K562 (cell line): ENCODE data around the gene PGLYRP1. TPM values are rescaled to one million over a fixed set of nuclear protein-coding genes. Genes with fewer than 3 reads are reported as not detected.
A peak's percentile ranks its signal among the peaks of the same experiment; 100 is the strongest.

Experiments used
- ATAC-seq: fragments of 200-7000 bp; cut with Tn5 transposase; 3 replicates; pipeline ENCODE4 v1.9.1; 2020; ENCODE audit warnings: moderate library complexity
- BruUV-seq: library from RNA; stranded (reverse); fragments of 400-500 nt; replicated peaks from 2 replicates; lab custom pipeline; 2021; lab: Mats Ljungman, UMichigan
- CTCF ChIA-PET: fragments of 300-600 bp; formaldehyde crosslinking; extraction: SDS; loops from one replicate; lab custom pipeline; 2021; ENCODE audit warnings: low intra/inter-chr PET ratio; lab: Yijun Ruan, JAX
- POLR2A ChIA-PET: fragments of 300-600, 350-650 bp; sonication (Branson Sonifier 250); formaldehyde crosslinking; extraction: SDS; loops from one replicate; lab custom pipeline; 2021; ENCODE audit warnings: antibody characterized with exemption, inconsistent platforms; lab: Yijun Ruan, JAX
- DNase-seq, 4 experiments: peaks; one replicate each; pipeline versions ENCODE4 v3.0.0 to v3.0.0-alpha.2; 2011 to 2018; ENCODE audit warnings: low spot score in 3 of 4, mixed read lengths in 3 of 4; ENCODE audit errors: extremely low read depth in 1 of 4
- FAIRE-seq: peaks from 2 replicates; lab custom pipeline; 2011; peaks lifted over from hg19 to GRCh38; lab: Jason Lieb, UNC
- H2AFZ ChIP-seq: 2 replicates; pipeline ENCODE4 v1.6.0; 2011; ENCODE audit warnings: low read depth, low read length, control low read depth, inconsistent platforms
- H3K27ac ChIP-seq: fragments of 200-600 bp; 3 replicates; pipeline ENCODE4 v1.8.0; 2011; ENCODE audit warnings: low read depth, mild to moderate bottlenecking, control low read depth, inconsistent platforms, low read length, moderate library complexity, mixed read lengths; ENCODE audit errors: extremely low read depth
- H3K27me3 ChIP-seq, 2 experiments: fragments of 300-600 bp in 1 of 2; 2 replicates in 1 of 2; 3 replicates in 1 of 2; pipeline versions ENCODE4 v1.6.0 to v1.8.0; 2011; ENCODE audit warnings: inconsistent platforms in 2 of 2, low read length in 2 of 2, mild to moderate bottlenecking in 1 of 2, mixed read lengths in 1 of 2, moderate library complexity in 1 of 2; ENCODE audit not compliant: control insufficient read depth in 2 of 2, insufficient read depth in 2 of 2
- H3K36me3 ChIP-seq: fragments of 300-600 bp; 3 replicates; pipeline ENCODE4 v1.8.0; 2011; ENCODE audit warnings: mild to moderate bottlenecking, low read length, inconsistent platforms; ENCODE audit not compliant: control insufficient read depth, insufficient read depth
- H3K4me1 ChIP-seq, 2 experiments: fragments of 200-600 bp in 1 of 2; replicated peaks in 1 of 2; 2 replicates in 1 of 2; 3 replicates in 1 of 2; pipeline versions ENCODE4 v1.5.1 to v1.8.0; 2011; ENCODE audit warnings: inconsistent platforms in 2 of 2, low read length in 2 of 2, mild to moderate bottlenecking in 1 of 2, mixed read lengths in 1 of 2, moderate library complexity in 1 of 2; ENCODE audit not compliant: control insufficient read depth in 2 of 2, insufficient read depth in 2 of 2
- H3K4me2 ChIP-seq: 2 replicates; pipeline ENCODE4 v1.6.1; 2011; ENCODE audit warnings: low read length, control low read depth, inconsistent platforms, mixed read lengths; ENCODE audit not compliant: insufficient read depth
- H3K4me3 ChIP-seq: fragments of 200-600 bp; sonication (generic), shearing (Covaris generic); 2 replicates; pipeline ENCODE4 v1.5.1; 2016; ENCODE audit warnings: control low read depth, inconsistent platforms
- H3K79me2 ChIP-seq: fragments of 200-600 bp; 3 replicates; pipeline ENCODE4 v1.8.0; 2011; ENCODE audit warnings: low read length, inconsistent platforms; ENCODE audit not compliant: control insufficient read depth, insufficient read depth
- H3K9ac ChIP-seq, 2 experiments: 2 replicates each; pipeline versions ENCODE4 v1.6.0 to v1.6.1; 2011; ENCODE audit warnings: low read depth in 2 of 2, low read length in 2 of 2, control low read depth in 1 of 2, inconsistent platforms in 1 of 2, mild to moderate bottlenecking in 1 of 2, mixed read lengths in 1 of 2; ENCODE audit not compliant: insufficient read depth in 1 of 2
- H3K9me1 ChIP-seq: one replicate; pipeline ENCODE4 v1.6.0; 2011; ENCODE audit warnings: inconsistent platforms, mild to moderate bottlenecking, low read length, moderate library complexity; ENCODE audit not compliant: control insufficient read depth, insufficient read depth
- H3K9me3 ChIP-seq: replicated peaks from 2 replicates; pipeline ENCODE4 v1.5.1; 2011; ENCODE audit warnings: low read depth, low read length, inconsistent platforms; ENCODE audit not compliant: control insufficient read depth, insufficient read depth
- H4K20me1 ChIP-seq: replicated peaks from 2 replicates; pipeline ENCODE4 v1.6.1; 2011; ENCODE audit warnings: low read length, inconsistent platforms, mixed read lengths; ENCODE audit not compliant: control insufficient read depth, insufficient read depth
- RFX1 ChIP-seq: fragments of 450-650 bp; IDR thresholded peaks from 2 replicates; pipeline ENCODE4 v1.6.1; 2016; ENCODE audit warnings: mild to moderate bottlenecking, moderate library complexity
- WGBS: fragments of 100-300 bp; shearing (Covaris generic); methylation state at CpG from one replicate; pipeline ENCODE4 v1.1.6; 2016; ENCODE audit warnings: low coverage, mixed read lengths; ENCODE audit not compliant: insufficient coverage; ENCODE audit errors: missing lambda C conversion rate; 5-methylcytosine and 5-hydroxymethylcytosine counted together
- in situ Hi-C: fragments of 300-500 bp; cut with MboI; formaldehyde crosslinking; loops from 4 replicates; pipeline ENCODE4 v1.15.0; 2018; ENCODE audit warnings: inconsistent platforms, mixed read lengths
- intact Hi-C: fragments of 100-400 bp; cut with micrococcal nuclease; formaldehyde crosslinking; loops from 2 replicates; pipeline ENCODE4 v1.14.2; 2022
- polyA plus RNA-seq, 8 experiments: library from polyadenylated mRNA; depleted of rRNA in 4 of 8; stranded (reverse) in 5 of 8; unstranded in 3 of 8; fragments of >200 nt; fragmentation: Nextera tagmentation in 2 of 8; fragmentation: Illumina TruSeq in 1 of 8; extraction: Ambion mirVana in 2 of 8; extraction: Trizol in 1 of 8; gene quantifications; 2 replicates each; pipeline versions ENCODE4 v1.2.1 to v1.2.3, GENCODE V29; 2011 to 2014; ENCODE audit warnings: inconsistent platforms in 1 of 8, missing spikeins in 1 of 8
- total RNA-seq, 7 experiments: library from RNA; depleted of rRNA in 6 of 7; stranded (reverse); fragments of >200 nt in 6 of 7; fragmentation: Illumina TruSeq in 2 of 7; extraction: Trizol in 2 of 7; gene quantifications; 2 replicates each; pipeline versions ENCODE4 v1.2.1 to v1.2.3, GENCODE V29; 2011 to 2021; ENCODE audit warnings: low replicate concordance in 1 of 7
- TF ChIP-seq, protein P1 (sequence below): sonication (generic); formaldehyde crosslinking; IDR thresholded peaks from 2 replicates; pipeline ENCODE4 v1.8.0; 2022; ENCODE audit warnings: mild to moderate bottlenecking, missing genetic modification reagents

Gene PGLYRP1
- total and polyA plus RNA-seq, 9 of the 15 experiments (the other 6 are each of a cell fraction or from before 2014, with no cell fraction given) = not detected

DNA sequence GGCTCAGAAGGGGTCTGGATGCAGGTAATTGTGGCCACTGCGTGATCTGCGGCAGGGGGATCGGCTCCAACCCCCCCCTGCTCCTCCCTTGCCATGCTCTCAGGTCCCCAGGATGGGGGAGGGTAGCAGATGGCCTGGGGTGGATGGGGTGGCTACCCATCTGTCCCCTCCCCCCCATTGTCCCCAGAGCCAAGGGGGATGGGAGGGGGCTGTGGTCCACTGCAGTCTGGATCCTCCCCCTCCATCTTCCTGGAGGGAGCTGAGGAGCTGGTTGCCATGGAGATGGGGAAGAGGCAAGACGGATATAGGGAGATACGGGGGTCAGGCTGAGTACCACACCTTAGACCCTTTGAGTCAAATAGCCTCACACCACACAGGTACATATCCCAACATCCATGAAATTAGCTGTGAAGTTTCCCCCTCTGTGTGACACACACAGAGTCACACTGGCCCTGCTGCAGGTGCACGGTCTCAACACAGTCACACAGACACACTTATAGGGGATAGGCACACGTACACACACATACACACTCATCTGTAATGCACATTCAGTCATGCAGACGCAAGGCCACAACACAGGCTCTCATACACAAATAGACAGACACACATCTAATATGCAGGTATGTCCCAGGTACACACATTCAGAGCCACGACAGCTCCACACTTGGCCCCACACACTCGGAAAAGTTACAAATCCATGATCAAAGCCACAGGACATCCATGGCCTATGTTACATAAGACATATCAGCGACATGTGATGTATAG is 47.4 kb downstream of the PGLYRP1 start:
- no peaks in the 10 kb centered on the region for H3K9me3 ChIP-seq
- H3K27me3 ChIP-seq = peaks cover 24 to 42% of the 10 kb centered on the region in 2 experiments
- peaks cover 13% of the 10 kb centered on the region for H4K20me1 ChIP-seq
- no peaks in the 10 kb centered on the region for H3K36me3 ChIP-seq
- in situ Hi-C loops = no loop called here
- H3K9ac ChIP-seq = no peak overlapping the region
- intact Hi-C loops = no loop called here
- TF ChIP-seq RFX1 = peak; percentile 68
- TF ChIP-seq, protein P1, sequence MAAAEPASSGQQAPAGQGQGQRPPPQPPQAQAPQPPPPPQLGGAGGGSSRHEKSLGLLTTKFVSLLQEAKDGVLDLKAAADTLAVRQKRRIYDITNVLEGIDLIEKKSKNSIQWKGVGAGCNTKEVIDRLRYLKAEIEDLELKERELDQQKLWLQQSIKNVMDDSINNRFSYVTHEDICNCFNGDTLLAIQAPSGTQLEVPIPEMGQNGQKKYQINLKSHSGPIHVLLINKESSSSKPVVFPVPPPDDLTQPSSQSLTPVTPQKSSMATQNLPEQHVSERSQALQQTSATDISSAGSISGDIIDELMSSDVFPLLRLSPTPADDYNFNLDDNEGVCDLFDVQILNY (CRISPR knock-in tag) = no peak
- TF ChIP-seq, all 486 proteins: peak for 1
- Histone ChIP-seq H3K9me1 (no peaks in the 10 kb centered on the region), H3K79me2 (no peaks in the 10 kb centered on the region), H2AFZ (no peak overlapping the region), H3K27ac (no peak overlapping the region), H3K4me2 (no peak overlapping the region), H3K4me3 (no peak overlapping the region), H3K4me1 (peaks cover 0 to 21% of the 10 kb centered on the region in 2 experiments; a peak in 2 of 5 replicates)
- WGBS = under 1% methylated on average over 8 of the region's 11 CpGs
- POLR2A ChIA-PET = no interaction called here
- FAIRE-seq (no peak), ATAC-seq (no peak), DNase-seq (no peak)
- CTCF ChIA-PET = no interaction called here
- BruUV-seq = no TSS peak
